Measurements from ENCODE around the gene STAT3. TPM values are rescaled to one million over a fixed set of nuclear protein-coding genes. Genes with fewer than 3 reads are reported as not detected.

Gene STAT3
- total and polyA plus RNA-seq, 2 of the 13 experiments (the other 11 are each of a cell fraction or from before 2014, with no cell fraction given): 61.8 to 62.4 TPM

- peak; percentile 72; the same call in 1 of the 2 replicates for TF ChIP-seq ZBTB14 (CRISPR knock-in tag; IDR thresholded peaks at IDR 0.05)
- TF ChIP-seq, protein P1, sequence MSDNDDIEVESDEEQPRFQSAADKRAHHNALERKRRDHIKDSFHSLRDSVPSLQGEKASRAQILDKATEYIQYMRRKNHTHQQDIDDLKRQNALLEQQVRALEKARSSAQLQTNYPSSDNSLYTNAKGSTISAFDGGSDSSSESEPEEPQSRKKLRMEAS (IDR thresholded peaks at IDR 0.05): peak; percentile 60
- TF ChIP-seq ZFP41 (CRISPR knock-in tag; IDR thresholded peaks at IDR 0.05; ENCODE audit: borderline replicate concordance): no peak
- TF ChIP-seq ZNF232 (CRISPR knock-in tag; IDR thresholded peaks at IDR 0.05; ENCODE audit: borderline replicate concordance): no peak
- no peak for TF ChIP-seq ZNF274 (CRISPR knock-in tag; IDR thresholded peaks at IDR 0.05)
- TF ChIP-seq MAFG (CRISPR knock-in tag; IDR thresholded peaks at IDR 0.05): 0 out of 2 replicates have a peak, but pooled peaks have one; percentile 49
- TF ChIP-seq, protein P2, sequence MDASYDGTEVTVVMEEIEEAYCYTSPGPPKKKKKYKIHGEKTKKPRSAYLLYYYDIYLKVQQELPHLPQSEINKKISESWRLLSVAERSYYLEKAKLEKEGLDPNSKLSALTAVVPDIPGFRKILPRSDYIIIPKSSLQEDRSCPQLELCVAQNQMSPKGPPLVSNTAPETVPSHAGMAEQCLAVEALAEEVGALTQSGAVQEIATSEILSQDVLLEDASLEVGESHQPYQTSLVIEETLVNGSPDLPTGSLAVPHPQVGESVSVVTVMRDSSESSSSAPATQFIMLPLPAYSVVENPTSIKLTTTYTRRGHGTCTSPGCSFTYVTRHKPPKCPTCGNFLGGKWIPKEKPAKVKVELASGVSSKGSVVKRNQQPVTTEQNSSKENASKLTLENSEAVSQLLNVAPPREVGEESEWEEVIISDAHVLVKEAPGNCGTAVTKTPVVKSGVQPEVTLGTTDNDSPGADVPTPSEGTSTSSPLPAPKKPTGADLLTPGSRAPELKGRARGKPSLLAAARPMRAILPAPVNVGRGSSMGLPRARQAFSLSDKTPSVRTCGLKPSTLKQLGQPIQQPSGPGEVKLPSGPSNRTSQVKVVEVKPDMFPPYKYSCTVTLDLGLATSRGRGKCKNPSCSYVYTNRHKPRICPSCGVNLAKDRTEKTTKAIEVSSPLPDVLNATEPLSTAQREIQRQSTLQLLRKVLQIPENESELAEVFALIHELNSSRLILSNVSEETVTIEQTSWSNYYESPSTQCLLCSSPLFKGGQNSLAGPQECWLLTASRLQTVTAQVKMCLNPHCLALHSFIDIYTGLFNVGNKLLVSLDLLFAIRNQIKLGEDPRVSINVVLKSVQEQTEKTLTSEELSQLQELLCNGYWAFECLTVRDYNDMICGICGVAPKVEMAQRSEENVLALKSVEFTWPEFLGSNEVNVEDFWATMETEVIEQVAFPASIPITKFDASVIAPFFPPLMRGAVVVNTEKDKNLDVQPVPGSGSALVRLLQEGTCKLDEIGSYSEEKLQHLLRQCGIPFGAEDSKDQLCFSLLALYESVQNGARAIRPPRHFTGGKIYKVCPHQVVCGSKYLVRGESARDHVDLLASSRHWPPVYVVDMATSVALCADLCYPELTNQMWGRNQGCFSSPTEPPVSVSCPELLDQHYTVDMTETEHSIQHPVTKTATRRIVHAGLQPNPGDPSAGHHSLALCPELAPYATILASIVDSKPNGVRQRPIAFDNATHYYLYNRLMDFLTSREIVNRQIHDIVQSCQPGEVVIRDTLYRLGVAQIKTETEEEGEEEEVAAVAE (CRISPR knock-in tag; IDR thresholded peaks at IDR 0.05; ENCODE audit: borderline replicate concordance): no peak
- TF ChIP-seq HDAC1 (CRISPR knock-in tag; IDR thresholded peaks at IDR 0.05): peak; percentile 10
- TF ChIP-seq, protein P3, sequence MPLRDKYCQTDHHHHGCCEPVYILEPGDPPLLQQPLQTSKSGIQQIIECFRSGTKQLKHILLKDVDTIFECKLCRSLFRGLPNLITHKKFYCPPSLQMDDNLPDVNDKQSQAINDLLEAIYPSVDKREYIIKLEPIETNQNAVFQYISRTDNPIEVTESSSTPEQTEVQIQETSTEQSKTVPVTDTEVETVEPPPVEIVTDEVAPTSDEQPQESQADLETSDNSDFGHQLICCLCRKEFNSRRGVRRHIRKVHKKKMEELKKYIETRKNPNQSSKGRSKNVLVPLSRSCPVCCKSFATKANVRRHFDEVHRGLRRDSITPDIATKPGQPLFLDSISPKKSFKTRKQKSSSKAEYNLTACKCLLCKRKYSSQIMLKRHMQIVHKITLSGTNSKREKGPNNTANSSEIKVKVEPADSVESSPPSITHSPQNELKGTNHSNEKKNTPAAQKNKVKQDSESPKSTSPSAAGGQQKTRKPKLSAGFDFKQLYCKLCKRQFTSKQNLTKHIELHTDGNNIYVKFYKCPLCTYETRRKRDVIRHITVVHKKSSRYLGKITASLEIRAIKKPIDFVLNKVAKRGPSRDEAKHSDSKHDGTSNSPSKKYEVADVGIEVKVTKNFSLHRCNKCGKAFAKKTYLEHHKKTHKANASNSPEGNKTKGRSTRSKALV (CRISPR knock-in tag; IDR thresholded peaks at IDR 0.05): peak; percentile 79; the same call in 1 of the 2 replicates
- TF ChIP-seq TAF1 (CRISPR knock-in tag; IDR thresholded peaks at IDR 0.05): no peak
- peak; percentile 93 for TF ChIP-seq ZNF629 (CRISPR knock-in tag; conservative IDR thresholded peaks at IDR 0.05)
- peak; percentile 64; the same call in 1 of the 2 replicates for TF ChIP-seq HOXA3 (CRISPR knock-in tag; IDR thresholded peaks at IDR 0.05)
- TF ChIP-seq CHCHD3 (CRISPR knock-in tag; IDR thresholded peaks at IDR 0.05): no peak
- peak; percentile 48; the same call in 1 of the 2 replicates for TF ChIP-seq SAP130 (CRISPR knock-in tag; IDR thresholded peaks at IDR 0.05; ENCODE audit: low read depth)
- TF ChIP-seq, protein P4, sequence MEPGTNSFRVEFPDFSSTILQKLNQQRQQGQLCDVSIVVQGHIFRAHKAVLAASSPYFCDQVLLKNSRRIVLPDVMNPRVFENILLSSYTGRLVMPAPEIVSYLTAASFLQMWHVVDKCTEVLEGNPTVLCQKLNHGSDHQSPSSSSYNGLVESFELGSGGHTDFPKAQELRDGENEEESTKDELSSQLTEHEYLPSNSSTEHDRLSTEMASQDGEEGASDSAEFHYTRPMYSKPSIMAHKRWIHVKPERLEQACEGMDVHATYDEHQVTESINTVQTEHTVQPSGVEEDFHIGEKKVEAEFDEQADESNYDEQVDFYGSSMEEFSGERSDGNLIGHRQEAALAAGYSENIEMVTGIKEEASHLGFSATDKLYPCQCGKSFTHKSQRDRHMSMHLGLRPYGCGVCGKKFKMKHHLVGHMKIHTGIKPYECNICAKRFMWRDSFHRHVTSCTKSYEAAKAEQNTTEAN (CRISPR knock-in tag; conservative IDR thresholded peaks at IDR 0.05): no peak
- TF ChIP-seq ZNF841 (CRISPR knock-in tag; IDR thresholded peaks at IDR 0.05; ENCODE audit: borderline replicate concordance): 0 out of 2 replicates have a peak, but pooled peaks have one; percentile 47
- TF ChIP-seq MLLT10 (CRISPR knock-in tag; IDR thresholded peaks at IDR 0.05): no peak
- TF ChIP-seq, protein P5, sequence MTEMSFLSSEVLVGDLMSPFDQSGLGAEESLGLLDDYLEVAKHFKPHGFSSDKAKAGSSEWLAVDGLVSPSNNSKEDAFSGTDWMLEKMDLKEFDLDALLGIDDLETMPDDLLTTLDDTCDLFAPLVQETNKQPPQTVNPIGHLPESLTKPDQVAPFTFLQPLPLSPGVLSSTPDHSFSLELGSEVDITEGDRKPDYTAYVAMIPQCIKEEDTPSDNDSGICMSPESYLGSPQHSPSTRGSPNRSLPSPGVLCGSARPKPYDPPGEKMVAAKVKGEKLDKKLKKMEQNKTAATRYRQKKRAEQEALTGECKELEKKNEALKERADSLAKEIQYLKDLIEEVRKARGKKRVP (CRISPR knock-in tag; IDR thresholded peaks at IDR 0.05): 0 out of 4 replicates have a peak, but pooled peaks of 1 of the 2 experiments have one; percentile 30
- peak; percentile 66; the same call in 1 of the 2 replicates for TF ChIP-seq ZNF563 (CRISPR knock-in tag; IDR thresholded peaks at IDR 0.05)
These were observed 100.1 kb downstream of the STAT3 start, which contains the start of gene STAT5A (continued) for GRCh38 chr17:42287977-42288802.
